ENCODE data around the gene CTTN.

CTTN gene

GRCh38 chr11:70353900-70354568 is 44.3 kb upstream of the CTTN start:
- H3K4me3 ChIP-seq (ENCODE audit: low read length), result no peak overlapping the region
- DNase-seq (ENCODE audit: low read depth), result no peak
- no peak for TF ChIP-seq CTCF (IDR thresholded peaks at IDR 0.05; ENCODE audit: insufficient read depth, low read depth, low read length, missing control alignments)

- DNase-seq (ENCODE audit: low read depth), result no peak
- TF ChIP-seq CTCF (IDR thresholded peaks at IDR 0.05; ENCODE audit: insufficient read depth, low read depth, low read length, missing control alignments), result no peak
- no peak overlapping the region for H3K4me3 ChIP-seq (ENCODE audit: low read length)
Observed at GRCh38 chr11:70354629-70355028, 43.7 kb upstream of the CTTN start.

GRCh38 chr11:70358753-70359152 is 39.6 kb upstream of the CTTN start:
- DNase-seq (ENCODE audit: low read depth), result no peak
- TF ChIP-seq CTCF (IDR thresholded peaks at IDR 0.05; ENCODE audit: insufficient read depth, low read depth, low read length, missing control alignments), result no peak
- no peak overlapping the region for H3K4me3 ChIP-seq (ENCODE audit: low read length)

- no peak for DNase-seq (ENCODE audit: low read depth)
- no peak for TF ChIP-seq CTCF (IDR thresholded peaks at IDR 0.05; ENCODE audit: insufficient read depth, low read depth, low read length, missing control alignments)
- H3K4me3 ChIP-seq (ENCODE audit: low read length), result no peak overlapping the region
Observed at GRCh38 chr11:70359451-70360205, 38.7 kb upstream of the CTTN start.

GRCh38 chr11:70360211-70360610 is 38.1 kb upstream of the CTTN start:
- H3K4me3 ChIP-seq (ENCODE audit: low read length), result no peak overlapping the region

GRCh38 chr11:70364178-70364577 is 34.2 kb upstream of the CTTN start:
- H3K4me3 ChIP-seq (ENCODE audit: low read length), result no peak overlapping the region
- DNase-seq (ENCODE audit: low read depth), result no peak
- TF ChIP-seq CTCF (IDR thresholded peaks at IDR 0.05; ENCODE audit: insufficient read depth, low read depth, low read length, missing control alignments), result no peak

More at GRCh38 chr11:70360211-70360610, 38.1 kb upstream of the CTTN start:
- DNase-seq (ENCODE audit: low read depth), result no peak
- TF ChIP-seq CTCF (IDR thresholded peaks at IDR 0.05; ENCODE audit: insufficient read depth, low read depth, low read length, missing control alignments), result no peak

All from epithelial cell of esophagus (primary cell).